ENCODE measurements around the gene SYNRG.
A peak's percentile ranks its signal among the peaks of the same experiment; 100 is the strongest.

Gene SYNRG

GRCh38 chr17:37642681-37643080, 33.5 kb upstream of the SYNRG start:
- Histone ChIP-seq H3K9me3 (ENCODE audit: control insufficient read depth, insufficient read depth, low read depth, low read length) (no peaks in the 10 kb centered on the region), H3K4me1 (ENCODE audit: control insufficient read depth, insufficient read depth, low read length) (peaks cover 4% of the 10 kb centered on the region; the same call in 1 of the 2 replicates), H3K36me3 (ENCODE audit: control insufficient read depth in 2 of 2, insufficient read depth in 1 of 2, low read length in 2 of 2) (peaks cover 34 to 41% of the 10 kb centered on the region in 2 experiments), H3K4me3 (ENCODE audit: low read depth, low read length) (peak overlapping the region; percentile 75), H3K27ac (ENCODE audit: extremely low read depth, low read depth, low read length) (peak overlapping the region; percentile 71)
- CTCF ChIA-PET: interaction anchor here (0.8 to 2.0 kb wide), 3 partner anchors 128 to 270 kb away, joined by 4 to 6 read pairs (median 4); no protein-coding TSS in a partner anchor
- POLR2A ChIA-PET: interaction anchor here (0.6 to 2.2 kb wide), 3 partner anchors 33 to 129 kb away, joined by 3 to 11 read pairs (median 5); partner anchors contain the start of gene SYNRG
- TF ChIP-seq PRDM1 (tag by site-specific recombination; IDR thresholded peaks at IDR 0.05): peak; percentile 21; the same call in 1 of the 2 replicates
- no peak for TF ChIP-seq EGR2 (tag by site-specific recombination; IDR thresholded peaks at IDR 0.05; ENCODE audit: low read depth)
- no peak for TF ChIP-seq ZBTB26 (tag by site-specific recombination; optimal IDR thresholded peaks at IDR 0.05)

GRCh38 chr17:37640015-37640414, 30.8 kb upstream of the SYNRG start:
- TF ChIP-seq ZNF837 (tag by site-specific recombination; IDR thresholded peaks at IDR 0.05) (no peak), OVOL3 (tag by site-specific recombination; IDR thresholded peaks at IDR 0.05) (no peak), ZNF423 (tag by site-specific recombination; IDR thresholded peaks at IDR 0.05) (no peak), ZNF202 (tag by site-specific recombination; IDR thresholded peaks at IDR 0.05; ENCODE audit: borderline replicate concordance) (no peak), ATF2 (tag by site-specific recombination; IDR thresholded peaks at IDR 0.05; ENCODE audit: low read depth) (no peak), GLI2 (tag by site-specific recombination; IDR thresholded peaks at IDR 0.05; ENCODE audit: borderline replicate concordance, low read depth) (no peak), ZBTB26 (tag by site-specific recombination; optimal IDR thresholded peaks at IDR 0.05) (no peak), ZNF366 (tag by site-specific recombination; conservative IDR thresholded peaks at IDR 0.05) (no peak), ZNF214 (tag by site-specific recombination; IDR thresholded peaks at IDR 0.05; ENCODE audit: borderline replicate concordance) (no peak), ZNF133 (tag by site-specific recombination; IDR thresholded peaks at IDR 0.05) (no peak), ZNF416 (tag by site-specific recombination; IDR thresholded peaks at IDR 0.05) (no peak), ZNF26 (tag by site-specific recombination; IDR thresholded peaks at IDR 0.05) (no peak), KLF7 (tag by site-specific recombination; IDR thresholded peaks at IDR 0.05; ENCODE audit: borderline replicate concordance) (no peak), KLF1 (tag by site-specific recombination; IDR thresholded peaks at IDR 0.05) (no peak), ZNF324 (tag by site-specific recombination; IDR thresholded peaks at IDR 0.05) (no peak), ZSCAN4 (tag by site-specific recombination; IDR thresholded peaks at IDR 0.05) (no peak), ZNF350 (tag by site-specific recombination; IDR thresholded peaks at IDR 0.05) (no peak), ZNF544 (tag by site-specific recombination; IDR thresholded peaks at IDR 0.05) (no peak)
- Histone ChIP-seq H3K9me3 (ENCODE audit: control insufficient read depth, insufficient read depth, low read depth, low read length) (no peaks in the 10 kb centered on the region), H3K36me3 (ENCODE audit: control insufficient read depth in 2 of 2, insufficient read depth in 1 of 2, low read length in 2 of 2) (peaks cover 59 to 68% of the 10 kb centered on the region in 2 experiments), H3K4me3 (ENCODE audit: low read depth, low read length) (no peak overlapping the region), H3K4me1 (ENCODE audit: control insufficient read depth, insufficient read depth, low read length) (peaks cover 4% of the 10 kb centered on the region; the same call in 1 of the 2 replicates), H3K27ac (ENCODE audit: extremely low read depth, low read depth, low read length) (no peak overlapping the region)
- CTCF ChIA-PET: interaction anchor here (1.7 kb wide), 1 partner anchor 131 kb away, joined by 4 read pairs; no protein-coding TSS in a partner anchor
- POLR2A ChIA-PET: interaction anchor here (2.7 kb wide), 1 partner anchor 31 kb away, joined by 6 read pairs; the partner anchor contains the start of gene SYNRG
